ENCODE results near the gene KAZN.

DNA sequence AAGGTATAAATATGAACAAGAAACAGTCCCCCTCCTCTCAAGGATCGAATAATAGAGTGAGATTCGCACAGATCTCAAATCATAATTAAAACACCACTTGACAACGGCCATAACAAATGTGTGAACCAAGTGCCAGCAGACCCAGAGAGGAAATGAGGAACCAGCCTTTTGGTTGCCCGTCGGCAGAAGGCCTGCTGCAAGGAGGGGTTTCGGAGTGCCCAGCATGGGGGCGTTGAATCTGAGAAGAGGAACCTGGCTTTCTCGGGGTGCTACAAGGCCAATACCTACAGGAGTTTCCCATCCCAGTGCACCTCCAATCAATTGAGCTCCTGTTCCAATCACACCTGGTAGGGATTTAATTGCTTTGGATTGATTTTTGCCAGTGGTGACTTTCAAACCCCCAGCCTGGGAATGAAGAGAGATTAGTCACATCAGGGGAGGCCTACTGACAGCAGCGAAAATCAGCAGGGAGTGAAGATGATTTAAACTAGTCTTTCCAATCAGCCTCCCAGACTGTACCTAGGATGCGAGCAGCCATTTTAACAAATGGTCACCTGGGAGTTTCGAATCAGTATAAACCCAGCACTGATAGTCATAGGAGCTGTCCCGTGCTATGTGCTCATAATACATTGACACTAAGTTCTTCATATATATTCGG is 263.8 kb downstream of the KAZN start:
- TF ChIP-seq SP1 (IDR thresholded peaks at IDR 0.05) (no peak), FOXM1 (IDR thresholded peaks at IDR 0.05; ENCODE audit: borderline replicate concordance) (no peak)

Data from HEK293T (cell line).